OCI-LY1 (cell line): ENCODE measurements around the gene OR52A1.

Experiments used
- H2AFZ ChIP-seq: fragments of 200-600 bp; sonication (generic), shearing (Covaris generic); 2 replicates; pipeline ENCODE4 v1.6.0; 2014; ENCODE audit warnings: antibody characterized with exemption, mild to moderate bottlenecking, low read length
- H3F3A ChIP-seq: fragments of 200-600 bp; sonication (generic), shearing (Covaris generic); 2 replicates; pipeline ENCODE4 v1.6.0; 2014; ENCODE audit warnings: mild to moderate bottlenecking, antibody characterized with exemption, low read length, moderate library complexity; ENCODE audit not compliant: insufficient read depth
- H3K27ac ChIP-seq: fragments of 200-600 bp; sonication (generic); 2 replicates; pipeline ENCODE4 v1.5.1; 2014; ENCODE audit warnings: low read length, mixed run types, mild to moderate bottlenecking, low read depth; ENCODE audit not compliant: poor library complexity, severe bottlenecking
- H3K27me3 ChIP-seq: fragments of 200-600 bp; sonication (generic); 2 replicates; pipeline ENCODE4 v1.6.0; 2014; ENCODE audit warnings: antibody characterized with exemption, mild to moderate bottlenecking, low read length, moderate library complexity; ENCODE audit not compliant: insufficient read depth
- H3K36me3 ChIP-seq: fragments of 200-600 bp; sonication (generic); 2 replicates; pipeline ENCODE4 v1.6.1; 2014; ENCODE audit warnings: mild to moderate bottlenecking, antibody characterized with exemption, low read length, moderate library complexity, mixed read lengths; ENCODE audit not compliant: insufficient read depth
- H3K4me1 ChIP-seq: fragments of 200-600 bp; sonication (generic); 2 replicates; pipeline ENCODE4 v1.5.1; 2014; ENCODE audit warnings: mild to moderate bottlenecking, low read length, moderate library complexity; ENCODE audit not compliant: insufficient read depth, severe bottlenecking
- H3K4me2 ChIP-seq: fragments of 200-600 bp; sonication (generic), shearing (Covaris generic); 2 replicates; pipeline ENCODE4 v1.6.1; 2014; ENCODE audit warnings: low read length
- H3K4me3 ChIP-seq: fragments of 200-600 bp; sonication (generic); 2 replicates; pipeline ENCODE4 v1.5.1; 2014; ENCODE audit warnings: low read length, low read depth, mild to moderate bottlenecking, mixed read lengths; ENCODE audit not compliant: poor library complexity, severe bottlenecking
- H3K79me2 ChIP-seq: fragments of 200-600 bp; shearing (Covaris generic); 2 replicates; pipeline ENCODE4 v1.6.1; 2016; ENCODE audit warnings: mixed run types, low read length, mixed read lengths; ENCODE audit not compliant: insufficient read depth
- H3K9ac ChIP-seq: fragments of 200-600 bp; sonication (generic), shearing (Covaris generic); 2 replicates; pipeline ENCODE4 v1.6.1; 2014; ENCODE audit warnings: mild to moderate bottlenecking, low read length, mixed read lengths
- H3K9me2 ChIP-seq: fragments of 200-600 bp; sonication (generic), shearing (Covaris generic); 2 replicates; pipeline ENCODE4 v1.6.1; 2014; ENCODE audit warnings: low read depth, mild to moderate bottlenecking, low read length, mixed read lengths
- H3K9me3 ChIP-seq: fragments of 200-600 bp; shearing (Covaris generic); 2 replicates; pipeline ENCODE4 v1.6.1; 2014; ENCODE audit warnings: low read length, mixed read lengths
- H4K20me1 ChIP-seq: fragments of 200-600 bp; sonication (generic), shearing (Covaris generic); 2 replicates; pipeline ENCODE4 v1.6.0; 2016; ENCODE audit warnings: mild to moderate bottlenecking, low read length; ENCODE audit not compliant: insufficient read depth
- EZH2 ChIP-seq: fragments of 200-600 bp; sonication (generic), shearing (Covaris generic); IDR thresholded peaks from 2 replicates; pipeline ENCODE4 v1.8.0; 2017; ENCODE audit warnings: borderline replicate concordance, mixed run types, mild to moderate bottlenecking, antibody characterized with exemption, low read length, moderate library complexity, mixed read lengths
- TF ChIP-seq, protein P1 (sequence below): fragments of 200-600 bp; sonication (generic), shearing (Covaris generic); IDR thresholded peaks from 2 replicates; pipeline ENCODE4 v1.5.1; 2017; ENCODE audit warnings: mild to moderate bottlenecking, antibody characterized with exemption, low read length, moderate library complexity, mixed read lengths

OR52A1 gene

GRCh38 chr11:5198285-5198684, 43.7 kb upstream of the OR52A1 start:
- Histone ChIP-seq H3K4me3 (no peak overlapping the region), H3K27me3 (no peaks in the 10 kb centered on the region), H3K4me2 (no peak overlapping the region), H3F3A (no peaks in the 10 kb centered on the region), H4K20me1 (no peaks in the 10 kb centered on the region), H3K9ac (no peak overlapping the region), H3K36me3 (no peaks in the 10 kb centered on the region), H3K9me2 (no peaks in the 10 kb centered on the region), H3K4me1 (no peaks in the 10 kb centered on the region), H2AFZ (no peak overlapping the region), H3K79me2 (no peaks in the 10 kb centered on the region), H3K9me3 (no peaks in the 10 kb centered on the region), H3K27ac (no peak overlapping the region)
- TF ChIP-seq, protein P1, sequence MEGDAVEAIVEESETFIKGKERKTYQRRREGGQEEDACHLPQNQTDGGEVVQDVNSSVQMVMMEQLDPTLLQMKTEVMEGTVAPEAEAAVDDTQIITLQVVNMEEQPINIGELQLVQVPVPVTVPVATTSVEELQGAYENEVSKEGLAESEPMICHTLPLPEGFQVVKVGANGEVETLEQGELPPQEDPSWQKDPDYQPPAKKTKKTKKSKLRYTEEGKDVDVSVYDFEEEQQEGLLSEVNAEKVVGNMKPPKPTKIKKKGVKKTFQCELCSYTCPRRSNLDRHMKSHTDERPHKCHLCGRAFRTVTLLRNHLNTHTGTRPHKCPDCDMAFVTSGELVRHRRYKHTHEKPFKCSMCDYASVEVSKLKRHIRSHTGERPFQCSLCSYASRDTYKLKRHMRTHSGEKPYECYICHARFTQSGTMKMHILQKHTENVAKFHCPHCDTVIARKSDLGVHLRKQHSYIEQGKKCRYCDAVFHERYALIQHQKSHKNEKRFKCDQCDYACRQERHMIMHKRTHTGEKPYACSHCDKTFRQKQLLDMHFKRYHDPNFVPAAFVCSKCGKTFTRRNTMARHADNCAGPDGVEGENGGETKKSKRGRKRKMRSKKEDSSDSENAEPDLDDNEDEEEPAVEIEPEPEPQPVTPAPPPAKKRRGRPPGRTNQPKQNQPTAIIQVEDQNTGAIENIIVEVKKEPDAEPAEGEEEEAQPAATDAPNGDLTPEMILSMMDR, result no peak
- no peak for TF ChIP-seq EZH2

DNA sequence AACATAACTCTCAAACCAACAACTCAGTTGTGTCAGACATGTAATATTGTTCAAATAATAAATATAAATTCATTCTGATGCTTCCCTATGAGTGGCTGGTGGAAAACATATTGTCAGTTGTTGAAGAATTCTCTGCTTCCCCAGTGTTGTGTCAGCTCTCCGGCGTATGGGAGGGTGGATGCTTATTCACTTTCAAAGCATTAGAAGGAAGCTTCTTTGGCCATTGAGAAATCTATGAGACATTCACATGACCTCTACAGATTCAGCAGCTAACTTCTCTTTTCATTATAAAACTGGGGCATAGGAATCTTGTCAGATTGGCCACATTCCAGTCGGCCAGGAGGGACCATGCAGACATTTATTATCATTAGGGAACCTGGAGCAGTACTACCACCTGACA, 43.0 kb upstream of the OR52A1 start:
- no peaks in the 10 kb centered on the region for H3K79me2 ChIP-seq
- no peak overlapping the region for H3K4me3 ChIP-seq
- H3K27me3 ChIP-seq, result no peaks in the 10 kb centered on the region
- no peak overlapping the region for H2AFZ ChIP-seq
- no peaks in the 10 kb centered on the region for H4K20me1 ChIP-seq
- no peaks in the 10 kb centered on the region for H3K9me3 ChIP-seq
- H3K36me3 ChIP-seq, result no peaks in the 10 kb centered on the region
- H3K27ac ChIP-seq, result no peak overlapping the region
- H3K4me2 ChIP-seq, result no peak overlapping the region
- H3K9ac ChIP-seq, result no peak overlapping the region
- no peaks in the 10 kb centered on the region for H3K9me2 ChIP-seq
- no peaks in the 10 kb centered on the region for H3K4me1 ChIP-seq
- TF ChIP-seq EZH2, result no peak
- TF ChIP-seq, protein P1, result no peak
- no peaks in the 10 kb centered on the region for H3F3A ChIP-seq

GRCh38 chr11:5196731-5197130, 42.2 kb upstream of the OR52A1 start:
- no peaks in the 10 kb centered on the region for H3K9me2 ChIP-seq
- no peaks in the 10 kb centered on the region for H3K4me1 ChIP-seq
- H3K36me3 ChIP-seq, result no peaks in the 10 kb centered on the region
- no peak overlapping the region for H2AFZ ChIP-seq
- no peaks in the 10 kb centered on the region for H4K20me1 ChIP-seq
- no peak overlapping the region for H3K4me3 ChIP-seq
- no peak overlapping the region for H3K27ac ChIP-seq
- no peak overlapping the region for H3K9ac ChIP-seq
- TF ChIP-seq, protein P1, result no peak
- no peak for TF ChIP-seq EZH2
- no peaks in the 10 kb centered on the region for H3K9me3 ChIP-seq
- no peaks in the 10 kb centered on the region for H3K79me2 ChIP-seq
- H3F3A ChIP-seq, result no peaks in the 10 kb centered on the region
- H3K4me2 ChIP-seq, result no peak overlapping the region
- no peaks in the 10 kb centered on the region for H3K27me3 ChIP-seq
